ENCODE data around the gene LIFR. TPM values are rescaled to one million over a fixed set of nuclear protein-coding genes. Genes with fewer than 3 reads are reported as not detected.

The LIFR gene
- total and polyA plus RNA-seq, 2 donors (not counting 3 experiments of a cell fraction or from before 2014, with no cell fraction given) = 4.1 to 36.4 TPM

GRCh38 chr5:38426986-38427950 is 129.2 kb downstream of the LIFR start:
- no peaks in the 10 kb centered on the region for H4K20me1 ChIP-seq (replicated peaks; ENCODE audit: control insufficient read depth, extremely low read depth, insufficient read depth, low read length)
- dilution Hi-C loops (cut with MboI; ENCODE audit: extremely low pct_ligation_motif_present, low sequenced_read_pairs) (loop anchor here (25.0 kb wide), 1 partner anchor 385 kb away; no protein-coding TSS in a partner anchor), intact Hi-C loops (cut with micrococcal nuclease) (no loop called here)
- no peak overlapping the region for H3K4me2 ChIP-seq (ENCODE audit: insufficient read depth, low read length)
- no TSS peak for BruUV-seq (replicated peaks)
- H3K4me3 ChIP-seq (replicated peaks in 1 of 3; ENCODE audit: insufficient read depth in 1 of 3, low read depth in 1 of 3, low read length in 3 of 3) = no peak overlapping the region
- DNase-seq (ENCODE audit: low read depth, low spot score) (no peak), FAIRE-seq (peak; percentile 50)
- no peaks in the 10 kb centered on the region for H3K36me3 ChIP-seq (ENCODE audit: control insufficient read depth in 2 of 2, extremely low read depth in 1 of 2, insufficient read depth in 2 of 2, low read length in 2 of 2)
- no peaks in the 10 kb centered on the region for H3K9me1 ChIP-seq (replicated peaks; ENCODE audit: control insufficient read depth, extremely low read depth, insufficient read depth, low read length)
- no peaks in the 10 kb centered on the region for H3K79me2 ChIP-seq (ENCODE audit: control insufficient read depth, insufficient read depth, low read length)
- CTCF ChIA-PET = interaction anchor here (9.5 kb wide), 1 partner anchor 15 kb away, joined by 179 read pairs; no protein-coding TSS in a partner anchor
- H3K9me3 ChIP-seq (replicated peaks; ENCODE audit: control insufficient read depth, insufficient read depth, low read length) = no peaks in the 10 kb centered on the region
- peak overlapping the region; percentile 6 for H2AFZ ChIP-seq (ENCODE audit: low read depth, low read length)
- POLR2A ChIA-PET = no interaction called here
- H3K27ac ChIP-seq (ENCODE audit: insufficient read depth, low read depth, low read length) = no peak overlapping the region
- H3K9ac ChIP-seq (replicated peaks; ENCODE audit: extremely low read depth, insufficient read depth, low read length) = no peak overlapping the region
- no peaks in the 10 kb centered on the region for H3K4me1 ChIP-seq (ENCODE audit: control insufficient read depth, extremely low read depth, insufficient read depth, low read length)
- TF ChIP-seq POLR2A (IDR thresholded peaks at IDR 0.05; ENCODE audit: low read depth, low read length) = no peak
- TF ChIP-seq FOS (IDR thresholded peaks at IDR 0.05; ENCODE audit: borderline replicate concordance, insufficient read depth, low read length) = peak; percentile 68
- no peaks in the 10 kb centered on the region for H3K27me3 ChIP-seq (ENCODE audit: control insufficient read depth in 2 of 2, insufficient read depth in 2 of 2, low read length in 2 of 2)

GRCh38 chr5:38426490-38426889 is 130.0 kb downstream of the LIFR start:
- intact Hi-C loops (cut with micrococcal nuclease) = no loop called here
- no TSS peak for BruUV-seq (replicated peaks)
- no peak overlapping the region for H3K9ac ChIP-seq (replicated peaks; ENCODE audit: extremely low read depth, insufficient read depth, low read length)
- H3K27me3 ChIP-seq (ENCODE audit: control insufficient read depth in 2 of 2, insufficient read depth in 2 of 2, low read length in 2 of 2) = no peaks in the 10 kb centered on the region
- H3K4me1 ChIP-seq (ENCODE audit: control insufficient read depth, extremely low read depth, insufficient read depth, low read length) = peaks cover 1% of the 10 kb centered on the region
- FAIRE-seq (no peak), DNase-seq (ENCODE audit: low read depth, low spot score) (no peak)
- H3K27ac ChIP-seq (ENCODE audit: insufficient read depth, low read depth, low read length) = no peak overlapping the region
- dilution Hi-C loops (cut with MboI; ENCODE audit: extremely low pct_ligation_motif_present, low sequenced_read_pairs) = loop anchor here (25.0 kb wide), 1 partner anchor 386 kb away; no protein-coding TSS in a partner anchor
- H3K79me2 ChIP-seq (ENCODE audit: control insufficient read depth, insufficient read depth, low read length) = no peaks in the 10 kb centered on the region
- H2AFZ ChIP-seq (ENCODE audit: low read depth, low read length) = no peak overlapping the region
- ChIA-PET CTCF (interaction anchor here (9.5 kb wide), 1 partner anchor 15 kb away, joined by 179 read pairs; no protein-coding TSS in a partner anchor), POLR2A (no interaction called here)
- no peak overlapping the region for H3K4me3 ChIP-seq (replicated peaks in 1 of 3; ENCODE audit: insufficient read depth in 1 of 3, low read depth in 1 of 3, low read length in 3 of 3)
- H3K36me3 ChIP-seq (ENCODE audit: control insufficient read depth in 2 of 2, extremely low read depth in 1 of 2, insufficient read depth in 2 of 2, low read length in 2 of 2) = no peaks in the 10 kb centered on the region
- H3K9me1 ChIP-seq (replicated peaks; ENCODE audit: control insufficient read depth, extremely low read depth, insufficient read depth, low read length) = no peaks in the 10 kb centered on the region
- TF ChIP-seq FOS (IDR thresholded peaks at IDR 0.05; ENCODE audit: borderline replicate concordance, insufficient read depth, low read length) = no peak
- no peak for TF ChIP-seq POLR2AphosphoS5 (IDR thresholded peaks at IDR 0.05; ENCODE audit: insufficient read depth, low read depth, low read length)
- no peak for TF ChIP-seq EZH2 (IDR thresholded peaks at IDR 0.05; ENCODE audit: borderline replicate concordance, low read depth, low read length, severe bottlenecking)
- no peak for TF ChIP-seq MAX (IDR thresholded peaks at IDR 0.05; ENCODE audit: insufficient read depth, insufficient read length)
- no peak for TF ChIP-seq GATA2 (IDR thresholded peaks at IDR 0.05; ENCODE audit: insufficient read depth, insufficient read length, low read depth, low read length)
- no peak for TF ChIP-seq CTCF (IDR thresholded peaks at IDR 0.05; ENCODE audit: extremely low read depth in 1 of 2, insufficient read depth in 1 of 2, low read depth in 1 of 2, low read length in 2 of 2)
- no peak overlapping the region for H3K4me2 ChIP-seq (ENCODE audit: insufficient read depth, low read length)
- no peaks in the 10 kb centered on the region for H3K9me3 ChIP-seq (replicated peaks; ENCODE audit: control insufficient read depth, insufficient read depth, low read length)
- no peaks in the 10 kb centered on the region for H4K20me1 ChIP-seq (replicated peaks; ENCODE audit: control insufficient read depth, extremely low read depth, insufficient read depth, low read length)
